SK-N-SH (cell line): Measurements from ENCODE around the gene MAPKAP1.

Experiments used
- MAX ChIP-seq: IDR thresholded peaks from 2 replicates; pipeline ENCODE4 v1.4.0; 2012; ENCODE audit warnings: low read depth
- NFIC ChIP-seq: IDR thresholded peaks from 2 replicates; pipeline ENCODE4 v1.4.0; 2012; ENCODE audit warnings: borderline replicate concordance
- RFX5 ChIP-seq: IDR thresholded peaks from 2 replicates; pipeline ENCODE4 v1.6.1; 2012; ENCODE audit warnings: mild to moderate bottlenecking, improper control_type of control experiment, low read length
- SIN3A ChIP-seq: IDR thresholded peaks from 2 replicates; pipeline ENCODE4 v1.6.1; 2012; ENCODE audit warnings: low read depth, mild to moderate bottlenecking, low read length, moderate library complexity, borderline replicate concordance
- SMC3 ChIP-seq: IDR thresholded peaks from 2 replicates; pipeline ENCODE4 v1.6.1; 2012; ENCODE audit warnings: low read depth, low read length, improper control_type of control experiment

DNA sequence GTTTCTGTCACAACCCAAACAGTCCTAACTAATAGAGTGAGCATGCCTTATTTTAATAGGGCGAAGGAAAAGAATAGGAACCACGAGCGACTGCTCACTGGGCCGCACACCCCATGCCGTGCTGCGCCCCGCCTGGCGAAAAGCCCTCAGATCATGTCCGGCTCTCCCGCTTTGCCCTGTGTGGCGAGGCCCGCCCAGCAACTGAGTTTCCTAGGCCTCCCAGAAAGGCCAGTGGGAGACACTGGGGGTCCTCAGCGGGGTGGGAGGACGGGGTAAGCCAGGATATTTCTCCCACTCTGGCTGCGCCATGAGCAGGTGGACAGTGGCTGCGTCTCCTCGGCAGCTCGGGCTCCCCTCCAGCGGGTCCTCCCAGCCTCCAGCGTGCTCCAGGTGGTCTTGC is 307.3 kb downstream of the MAPKAP1 start:
- TF ChIP-seq MAX (no peak), NFIC (no peak), SIN3A (no peak), RFX5 (no peak), SMC3 (no peak)
